Coronary artery (tissue), 2 donors: ENCODE results near the gene NMT1.
A peak's percentile ranks its signal among the peaks of the same experiment; 100 is the strongest.

ENCODE experiments used
- DNase-seq: peaks from one replicate; pipeline ENCODE4 v3.0.0-alpha.2; 2017; ENCODE audit warnings: low spot score
- H3K27ac ChIP-seq, 2 donors: fragments of 200-600 bp; sonication (generic); one replicate each; pipeline ENCODE4 v1.5.1; 2016 to 2019
- H3K4me3 ChIP-seq: fragments of 200-600 bp; sonication (generic); 2 replicates; pipeline ENCODE4 v1.5.1; 2016; ENCODE audit warnings: mild to moderate bottlenecking, moderate library complexity
- TF ChIP-seq, protein P1 (sequence below): fragments of 200-600 bp; sonication (generic); IDR thresholded peaks from one replicate; pipeline ENCODE4 v1.5.1; 2019; ENCODE audit warnings: antibody characterized with exemption

The NMT1 gene

DNA sequence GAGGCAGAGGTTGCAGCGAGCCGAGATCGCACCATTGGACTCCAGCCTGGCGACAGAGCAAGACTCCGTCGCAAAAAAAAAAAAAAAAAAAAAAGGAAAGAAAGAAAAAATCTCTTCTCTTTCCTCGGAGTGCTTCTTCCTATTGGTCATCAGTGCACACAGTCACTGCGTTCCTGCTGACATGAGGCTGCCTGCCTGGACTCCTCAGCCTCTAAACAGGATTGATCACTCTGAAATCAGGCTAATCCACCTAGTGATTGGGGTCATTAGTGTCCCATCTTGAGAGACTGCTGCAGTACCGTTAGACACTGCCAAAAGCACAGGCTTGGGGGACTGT lies 40.4 kb downstream of the NMT1 start:
- DNase-seq, result no peak
- Histone ChIP-seq H3K27ac (peak overlapping the region in 1 of 2 donors; percentile 46), H3K4me3 (no peak overlapping the region)
- TF ChIP-seq, protein P1, sequence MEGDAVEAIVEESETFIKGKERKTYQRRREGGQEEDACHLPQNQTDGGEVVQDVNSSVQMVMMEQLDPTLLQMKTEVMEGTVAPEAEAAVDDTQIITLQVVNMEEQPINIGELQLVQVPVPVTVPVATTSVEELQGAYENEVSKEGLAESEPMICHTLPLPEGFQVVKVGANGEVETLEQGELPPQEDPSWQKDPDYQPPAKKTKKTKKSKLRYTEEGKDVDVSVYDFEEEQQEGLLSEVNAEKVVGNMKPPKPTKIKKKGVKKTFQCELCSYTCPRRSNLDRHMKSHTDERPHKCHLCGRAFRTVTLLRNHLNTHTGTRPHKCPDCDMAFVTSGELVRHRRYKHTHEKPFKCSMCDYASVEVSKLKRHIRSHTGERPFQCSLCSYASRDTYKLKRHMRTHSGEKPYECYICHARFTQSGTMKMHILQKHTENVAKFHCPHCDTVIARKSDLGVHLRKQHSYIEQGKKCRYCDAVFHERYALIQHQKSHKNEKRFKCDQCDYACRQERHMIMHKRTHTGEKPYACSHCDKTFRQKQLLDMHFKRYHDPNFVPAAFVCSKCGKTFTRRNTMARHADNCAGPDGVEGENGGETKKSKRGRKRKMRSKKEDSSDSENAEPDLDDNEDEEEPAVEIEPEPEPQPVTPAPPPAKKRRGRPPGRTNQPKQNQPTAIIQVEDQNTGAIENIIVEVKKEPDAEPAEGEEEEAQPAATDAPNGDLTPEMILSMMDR, result no peak

DNA sequence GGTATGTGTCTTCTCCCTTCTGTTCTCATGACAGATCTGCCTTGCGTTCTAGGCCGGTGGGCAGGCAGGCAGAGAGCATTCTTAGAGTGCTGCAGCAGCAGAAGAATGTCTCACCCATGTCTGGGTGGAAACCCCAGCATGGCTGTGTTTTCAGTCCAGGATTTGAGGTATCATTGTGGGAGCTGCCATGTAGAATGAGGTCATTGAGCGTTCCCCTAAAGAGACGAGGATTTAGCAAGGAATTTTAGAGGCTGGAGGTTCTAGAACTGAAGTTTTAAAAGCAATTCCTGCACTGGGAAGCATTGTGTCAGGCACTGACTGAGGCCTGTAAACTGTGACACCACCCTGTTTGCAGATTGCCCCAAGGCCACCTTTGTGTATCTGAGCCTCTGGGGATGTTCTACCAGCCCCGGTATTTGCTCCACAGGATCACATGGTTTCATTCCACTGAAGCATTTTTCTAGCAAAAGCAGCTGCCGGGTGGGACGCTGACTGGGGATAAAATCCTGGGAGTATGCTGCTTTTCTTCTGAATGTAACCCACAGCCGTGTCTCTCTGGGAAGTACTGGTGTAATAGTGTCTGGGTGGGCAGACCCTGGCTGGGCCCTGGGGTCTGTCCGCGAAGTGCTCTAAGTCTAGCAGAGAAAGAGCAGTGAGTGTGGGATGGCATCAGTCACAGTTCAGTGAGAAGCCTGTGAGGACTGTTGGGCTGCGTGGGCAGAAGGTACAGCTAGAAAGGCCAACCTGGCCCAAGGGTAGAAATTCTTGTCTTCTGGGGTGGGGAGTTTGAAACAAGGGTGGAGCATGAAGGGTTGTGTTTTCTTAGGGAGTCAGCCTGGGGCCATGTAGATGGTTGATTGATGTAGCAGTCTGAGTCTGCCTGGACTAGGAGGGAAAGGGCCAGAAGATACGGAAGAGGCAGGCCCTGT lies 41.0 kb downstream of the NMT1 start:
- Histone ChIP-seq H3K27ac (peak overlapping the region in 1 of 2 donors; percentile 46), H3K4me3 (no peak overlapping the region)
- TF ChIP-seq, protein P1, result no peak
- no peak for DNase-seq

DNA sequence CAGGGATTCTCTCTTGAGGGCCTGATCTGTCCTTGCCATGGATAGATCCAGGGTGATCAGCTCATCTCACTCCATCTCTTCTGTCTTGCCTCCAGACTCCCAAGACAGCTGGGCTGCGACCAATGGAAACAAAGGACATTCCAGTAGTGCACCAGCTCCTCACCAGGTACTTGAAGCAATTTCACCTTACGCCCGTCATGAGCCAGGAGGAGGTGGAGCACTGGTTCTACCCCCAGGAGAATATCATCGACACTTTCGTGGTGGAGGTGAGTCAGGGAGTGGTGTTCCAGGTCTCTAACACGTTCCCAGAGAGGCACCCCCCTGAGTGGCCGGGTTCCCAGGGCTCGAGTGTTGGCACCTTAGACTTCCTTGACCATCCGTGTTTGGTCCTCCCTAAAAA lies 41.7 kb downstream of the NMT1 start:
- TF ChIP-seq, protein P1, result no peak
- DNase-seq, result no peak
- H3K27ac ChIP-seq, result peak overlapping the region in 1 of 2 donors; percentile 39
- H3K4me3 ChIP-seq, result no peak overlapping the region

DNA sequence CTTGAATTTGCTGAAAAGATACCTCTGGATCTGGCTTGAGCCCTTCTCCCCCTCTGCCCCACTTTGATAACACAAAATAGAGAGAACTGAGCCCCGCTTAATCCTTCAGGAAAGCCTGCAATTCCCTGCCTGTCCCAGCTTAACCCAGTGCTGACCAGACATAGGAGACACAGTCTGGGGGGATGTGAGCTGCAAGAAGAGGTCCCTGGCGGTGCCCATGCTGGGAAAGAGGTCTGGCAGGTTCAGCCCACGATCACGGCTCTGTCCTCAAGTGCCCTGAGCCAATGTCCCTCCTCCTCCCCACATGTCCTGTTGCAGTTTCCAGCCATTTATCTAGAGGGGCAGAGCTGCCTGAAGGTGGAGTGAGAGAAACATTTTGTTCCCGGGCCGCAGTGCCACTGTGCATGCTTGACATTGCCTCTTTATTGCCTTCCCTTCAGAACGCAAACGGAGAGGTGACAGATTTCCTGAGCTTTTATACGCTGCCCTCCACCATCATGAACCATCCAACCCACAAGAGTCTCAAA lies 42.2 kb downstream of the NMT1 start:
- Histone ChIP-seq H3K4me3 (no peak overlapping the region), H3K27ac (no peak overlapping the region)
- TF ChIP-seq, protein P1, result no peak
- DNase-seq, result no peak

DNA sequence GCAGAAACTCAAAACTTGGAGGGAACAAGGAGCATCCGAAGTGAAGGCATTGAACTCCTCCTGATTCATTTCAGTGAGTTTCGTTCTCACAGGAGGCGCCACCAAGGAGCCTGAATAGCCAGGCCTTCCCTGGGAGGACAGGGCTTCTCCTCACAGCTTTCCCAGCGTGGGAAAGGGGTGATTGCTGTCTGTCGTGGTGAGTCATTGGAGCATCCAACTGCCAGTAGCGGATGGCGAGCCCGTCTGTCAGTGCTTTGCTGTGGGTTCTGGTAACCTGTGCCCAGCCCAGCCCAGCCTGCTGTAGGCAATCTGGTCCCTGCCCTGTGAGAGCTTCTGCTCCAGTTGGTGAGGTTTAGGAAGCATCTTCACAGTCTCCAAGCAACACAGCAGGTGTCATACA lies 42.9 kb downstream of the NMT1 start:
- Histone ChIP-seq H3K27ac (no peak overlapping the region), H3K4me3 (no peak overlapping the region)
- TF ChIP-seq, protein P1, result no peak
- no peak for DNase-seq

DNA sequence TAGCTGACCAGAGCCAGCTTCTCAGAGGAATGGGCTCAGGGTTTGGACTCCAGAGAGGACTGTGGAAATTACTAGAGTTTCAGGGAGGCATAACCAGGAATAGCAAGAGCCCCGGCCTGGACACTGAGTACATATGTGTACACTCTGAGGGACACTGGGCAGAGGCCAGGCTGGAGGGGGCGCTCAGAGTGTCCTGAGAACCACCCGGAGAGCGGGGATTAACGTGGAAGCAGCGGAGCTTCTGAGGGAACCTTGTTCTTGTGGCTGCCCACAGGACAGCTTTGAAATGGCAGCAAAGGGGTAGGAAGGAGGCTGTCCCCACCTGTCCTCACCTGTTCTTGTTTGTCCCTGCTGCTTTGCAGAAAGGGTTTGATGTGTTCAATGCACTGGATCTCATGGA lies 43.4 kb downstream of the NMT1 start:
- no peak overlapping the region for H3K27ac ChIP-seq
- H3K4me3 ChIP-seq, result no peak overlapping the region
- TF ChIP-seq, protein P1, result no peak
- DNase-seq, result no peak
